ENCODE measurements around the gene BMPER. TPM values are rescaled to one million over a fixed set of nuclear protein-coding genes. Genes with fewer than 3 reads are reported as not detected.

Gene BMPER
- total and polyA plus RNA-seq, 10 of the 15 experiments (the other 5 are each of a cell fraction or from before 2014, with no cell fraction given) = 0.02 to 0.08 TPM; not detected in 8

GRCh38 chr7:34121366-34121765, 216.0 kb downstream of the BMPER start:
- SMC1A ChIA-PET (ENCODE audit: uncharacterized antibody, unreplicated experiment) = interaction anchor here (0.7 kb wide), 1 partner anchor 1430 kb away, joined by 3 read pairs; no protein-coding TSS in a partner anchor
- POLR2A ChIA-PET = no interaction called here
- H3K27ac ChIP-seq (ENCODE audit: control insufficient read depth, insufficient read depth) = no peak overlapping the region
- in situ Hi-C loops (cut with MboI) (no loop called here), intact Hi-C loops (cut with micrococcal nuclease; ENCODE audit: unreplicated experiment) (no loop called here)
- H3K4me3 ChIP-seq = no peak overlapping the region
- TF ChIP-seq RAD51 (IDR thresholded peaks at IDR 0.05) (no peak), MXI1 (IDR thresholded peaks at IDR 0.05; ENCODE audit: low read depth, low read length) (no peak), YY1 (IDR thresholded peaks at IDR 0.05; ENCODE audit: low read depth, low read length) (no peak), GABPA (IDR thresholded peaks at IDR 0.05; ENCODE audit: low read depth) (no peak), ATF7 (IDR thresholded peaks at IDR 0.05; ENCODE audit: low read depth) (no peak), ZBED1 (IDR thresholded peaks at IDR 0.05; ENCODE audit: borderline replicate concordance) (no peak), RFX5 (IDR thresholded peaks at IDR 0.05; ENCODE audit: low read depth, low read length) (no peak), CREM (IDR thresholded peaks at IDR 0.05; ENCODE audit: low read depth) (no peak), CREB1 (IDR thresholded peaks at IDR 0.05; ENCODE audit: low read depth) (no peak), MYC (IDR thresholded peaks at IDR 0.05; ENCODE audit: insufficient read depth, insufficient read length, insufficient replicate concordance, low read length, severe bottlenecking) (no peak), SREBF2 (IDR thresholded peaks at IDR 0.05; ENCODE audit: low read length) (no peak), BRCA1 (IDR thresholded peaks at IDR 0.05; ENCODE audit: low read depth, low read length) (no peak), MYB (IDR thresholded peaks at IDR 0.05; ENCODE audit: borderline replicate concordance, low read depth, low read length) (no peak), LARP7 (IDR thresholded peaks at IDR 0.05) (no peak), SP1 (IDR thresholded peaks at IDR 0.05; ENCODE audit: low read depth, low read length) (no peak), RB1 (IDR thresholded peaks at IDR 0.05; ENCODE audit: borderline replicate concordance) (no peak)
- TF ChIP-seq, protein P1, sequence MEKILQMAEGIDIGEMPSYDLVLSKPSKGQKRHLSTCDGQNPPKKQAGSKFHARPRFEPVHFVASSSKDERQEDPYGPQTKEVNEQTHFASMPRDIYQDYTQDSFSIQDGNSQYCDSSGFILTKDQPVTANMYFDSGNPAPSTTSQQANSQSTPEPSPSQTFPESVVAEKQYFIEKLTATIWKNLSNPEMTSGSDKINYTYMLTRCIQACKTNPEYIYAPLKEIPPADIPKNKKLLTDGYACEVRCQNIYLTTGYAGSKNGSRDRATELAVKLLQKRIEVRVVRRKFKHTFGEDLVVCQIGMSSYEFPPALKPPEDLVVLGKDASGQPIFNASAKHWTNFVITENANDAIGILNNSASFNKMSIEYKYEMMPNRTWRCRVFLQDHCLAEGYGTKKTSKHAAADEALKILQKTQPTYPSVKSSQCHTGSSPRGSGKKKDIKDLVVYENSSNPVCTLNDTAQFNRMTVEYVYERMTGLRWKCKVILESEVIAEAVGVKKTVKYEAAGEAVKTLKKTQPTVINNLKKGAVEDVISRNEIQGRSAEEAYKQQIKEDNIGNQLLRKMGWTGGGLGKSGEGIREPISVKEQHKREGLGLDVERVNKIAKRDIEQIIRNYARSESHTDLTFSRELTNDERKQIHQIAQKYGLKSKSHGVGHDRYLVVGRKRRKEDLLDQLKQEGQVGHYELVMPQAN (conservative IDR thresholded peaks at IDR 0.05) = no peak
- RAD21 ChIA-PET (ENCODE audit: unreplicated experiment) = no interaction called here
- no TSS peak for BruUV-seq (replicated peaks)
- no peaks in the 10 kb centered on the region for H3K36me3 ChIP-seq (ENCODE audit: control insufficient read depth in 2 of 2, insufficient read depth in 2 of 2, low read length in 1 of 2)
- WGBS (ENCODE audit: insufficient coverage, insufficient replicate concordance, low lambda C conversion rate, missing lambda C conversion rate) = 6% methylated on average over 1 of the region's 1 CpG
- DNase-seq (ENCODE audit: low read depth, low spot score) = no peak
- no peak for FAIRE-seq
- H3K4me1 ChIP-seq (ENCODE audit: control insufficient read depth, insufficient read depth, low read length) = no peaks in the 10 kb centered on the region
- no peaks in the 10 kb centered on the region for H3K27me3 ChIP-seq (replicated peaks in 1 of 2; ENCODE audit: control insufficient read depth in 2 of 2, insufficient read depth in 2 of 2, low read length in 1 of 2)
- H3K9me3 ChIP-seq (replicated peaks; ENCODE audit: control insufficient read depth, insufficient read depth, low read length) = no peaks in the 10 kb centered on the region; the same call in 2 of the 3 replicates
- H3K9ac ChIP-seq (ENCODE audit: control insufficient read depth, insufficient read depth, low read length) = no peak overlapping the region
- no peak for ATAC-seq
- H3K4me2 ChIP-seq (ENCODE audit: control insufficient read depth, insufficient read depth) = no peak overlapping the region
- H3K79me2 ChIP-seq (ENCODE audit: control insufficient read depth, insufficient read depth, low read length) = no peaks in the 10 kb centered on the region
- H2AFZ ChIP-seq (ENCODE audit: control insufficient read depth, low read depth, low read length) = no peak overlapping the region
- no peaks in the 10 kb centered on the region for H4K20me1 ChIP-seq (ENCODE audit: control insufficient read depth, insufficient read depth)
- CTCF ChIA-PET = interaction anchor here (0.7 to 1.6 kb wide), 4 partner anchors 11 to 14 kb away, joined by 3 read pairs; no protein-coding TSS in a partner anchor
